K562 (cell line): Measurements from ENCODE around the gene CHSY1. TPM values are rescaled to one million over a fixed set of nuclear protein-coding genes. Genes with fewer than 3 reads are reported as not detected.

Source experiments
- HMGN3 ChIP-seq: IDR thresholded peaks from 2 replicates; pipeline ENCODE4 v1.6.1; 2011; ENCODE audit warnings: borderline replicate concordance, low read depth, mild to moderate bottlenecking, mixed read lengths, low read length; ENCODE audit not compliant: insufficient read length; ENCODE audit errors: extremely low read depth
- MAFG ChIP-seq: fragments of 450-650 bp; conservative IDR thresholded peaks from 2 replicates; pipeline ENCODE4 v1.6.1; 2016; ENCODE audit warnings: missing genetic modification characterization, missing compliant biosample characterization
- NFE2 ChIP-seq: IDR thresholded peaks from 2 replicates; pipeline ENCODE4 v1.6.1; 2014; ENCODE audit warnings: antibody characterized with exemption, low read depth
- NFRKB ChIP-seq: fragments of 450-650 bp; IDR thresholded peaks from 2 replicates; pipeline ENCODE4 v1.6.1; 2016; ENCODE audit warnings: low read depth
- POLR2A ChIP-seq: fragments of 450-650 bp; conservative IDR thresholded peaks from 2 replicates; pipeline ENCODE4 v1.6.1; 2016
- PRMT5 ChIP-seq: sonication (generic); formaldehyde crosslinking; IDR thresholded peaks from 2 replicates; pipeline ENCODE4 v1.5.0; 2020; ENCODE audit warnings: missing genetic modification reagents
- SRSF9 ChIP-seq: fragments of 200-400 bp; formaldehyde crosslinking; IDR thresholded peaks from 2 replicates; pipeline ENCODE4 v1.6.1; 2017; ENCODE audit warnings: low read depth, low read length, borderline replicate concordance
- THRAP3 ChIP-seq: fragments of 450-650 bp; IDR thresholded peaks from 2 replicates; pipeline ENCODE4 v1.6.1; 2016; ENCODE audit warnings: mild to moderate bottlenecking, inconsistent platforms, borderline replicate concordance
- ZBTB11 ChIP-seq, 3 experiments: fragments of 200-800 bp in 1 of 3; fragments of 250-450 bp in 1 of 3; fragments of 450-650 bp in 1 of 3; sonication (Bioruptor Pico) in 1 of 3; sonication (Bioruptor generic) in 1 of 3; formaldehyde crosslinking in 1 of 3; IDR thresholded peaks; 2 replicates each; pipeline versions ENCODE4 v1.6.1 to v1.8.0; 2016 to 2022; ENCODE audit warnings: mild to moderate bottlenecking in 2 of 3, missing genetic modification characterization in 2 of 3, missing compliant biosample characterization in 1 of 3, moderate library complexity in 1 of 3
- ZNF121 ChIP-seq: sonication (generic); formaldehyde crosslinking; conservative IDR thresholded peaks from 2 replicates; pipeline ENCODE4 v1.8.0; 2022; ENCODE audit warnings: missing genetic modification reagents
- ZNF316 ChIP-seq: fragments of 450-650 bp; IDR thresholded peaks from 2 replicates; pipeline ENCODE4 v1.6.1; 2016
- ZNF408 ChIP-seq: fragments of 250-450 bp; sonication (Bioruptor Pico); IDR thresholded peaks from 2 replicates; pipeline ENCODE4 v1.4.0; 2020; ENCODE audit warnings: low read depth, mild to moderate bottlenecking, moderate library complexity
- ZNF512 ChIP-seq: IDR thresholded peaks from 2 replicates; pipeline ENCODE4 v1.6.1; 2016; ENCODE audit warnings: missing genetic modification characterization, missing compliant biosample characterization
- polyA plus RNA-seq, 8 experiments: library from polyadenylated mRNA; depleted of rRNA in 4 of 8; stranded (reverse) in 5 of 8; unstranded in 3 of 8; fragments of >200 nt; fragmentation: Nextera tagmentation in 2 of 8; fragmentation: Illumina TruSeq in 1 of 8; extraction: Ambion mirVana in 2 of 8; extraction: Trizol in 1 of 8; gene quantifications; 2 replicates each; pipeline versions ENCODE4 v1.2.1 to v1.2.3, GENCODE V29; 2011 to 2014; ENCODE audit warnings: inconsistent platforms in 1 of 8, missing spikeins in 1 of 8
- total RNA-seq, 7 experiments: library from RNA; depleted of rRNA in 6 of 7; stranded (reverse); fragments of >200 nt in 6 of 7; fragmentation: Illumina TruSeq in 2 of 7; extraction: Trizol in 2 of 7; gene quantifications; 2 replicates each; pipeline versions ENCODE4 v1.2.1 to v1.2.3, GENCODE V29; 2011 to 2021; ENCODE audit warnings: low replicate concordance in 1 of 7
- TF ChIP-seq, protein P1 (sequence below): IDR thresholded peaks from 2 replicates; pipeline ENCODE4 v1.6.1; 2014; ENCODE audit warnings: antibody characterized with exemption

Gene CHSY1
- total and polyA plus RNA-seq, 9 of the 15 experiments (the other 6 are each of a cell fraction or from before 2014, with no cell fraction given), result 7.0 to 16.4 (median 13.4) TPM

DNA sequence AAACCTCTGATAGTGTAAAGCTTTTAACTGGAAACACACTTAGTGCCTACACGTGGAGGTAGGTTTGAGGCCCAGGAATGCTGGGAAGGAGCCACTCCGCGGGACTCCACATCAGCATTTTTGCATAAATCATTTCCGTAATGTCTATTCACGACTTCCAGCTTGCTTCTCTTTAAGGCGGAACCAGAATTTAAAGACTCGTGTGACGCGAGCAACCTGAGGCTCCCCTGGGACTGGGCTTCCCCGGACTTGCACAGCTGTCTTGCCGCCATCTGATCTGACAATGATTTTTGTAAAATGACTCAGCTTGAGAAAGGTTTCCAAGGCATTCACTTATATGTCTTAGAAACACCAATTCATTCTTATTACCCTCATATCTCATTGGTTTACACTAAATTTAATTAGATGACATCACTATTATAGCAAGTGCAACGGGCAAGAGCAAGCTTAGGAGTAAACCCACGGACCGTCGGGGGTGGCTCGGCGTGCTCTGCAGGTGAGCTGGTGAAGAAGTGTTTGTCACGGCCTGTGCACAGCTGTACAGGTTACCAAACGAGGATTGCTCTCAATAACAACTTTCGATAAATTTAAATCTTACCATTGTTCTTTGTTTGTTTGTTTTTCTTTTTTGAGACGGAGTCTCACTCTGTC lies 95.2 kb downstream of the CHSY1 start (continued):
- TF ChIP-seq ZBTB11 (CRISPR knock-in tag; IDR thresholded peaks at IDR 0.05), result peak in 1 of 3 experiments; percentile 28; a peak in 1 of 6 replicates
- TF ChIP-seq THRAP3, result no peak
- TF ChIP-seq NFRKB, result no peak
- no peak for TF ChIP-seq PRMT5 (CRISPR knock-in tag)
- peak; percentile 24; the same call in 1 of the 2 replicates for TF ChIP-seq NFE2
- 0 out of 2 replicates have a peak, but pooled peaks have one; percentile 4 for TF ChIP-seq ZNF316
- TF ChIP-seq, protein P1, sequence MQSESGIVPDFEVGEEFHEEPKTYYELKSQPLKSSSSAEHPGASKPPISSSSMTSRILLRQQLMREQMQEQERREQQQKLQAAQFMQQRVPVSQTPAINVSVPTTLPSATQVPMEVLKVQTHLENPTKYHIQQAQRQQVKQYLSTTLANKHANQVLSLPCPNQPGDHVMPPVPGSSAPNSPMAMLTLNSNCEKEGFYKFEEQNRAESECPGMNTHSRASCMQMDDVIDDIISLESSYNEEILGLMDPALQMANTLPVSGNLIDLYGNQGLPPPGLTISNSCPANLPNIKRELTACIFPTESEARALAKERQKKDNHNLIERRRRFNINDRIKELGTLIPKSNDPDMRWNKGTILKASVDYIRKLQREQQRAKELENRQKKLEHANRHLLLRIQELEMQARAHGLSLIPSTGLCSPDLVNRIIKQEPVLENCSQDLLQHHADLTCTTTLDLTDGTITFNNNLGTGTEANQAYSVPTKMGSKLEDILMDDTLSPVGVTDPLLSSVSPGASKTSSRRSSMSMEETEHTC, result no peak
- no peak for TF ChIP-seq SRSF9
- no peak for TF ChIP-seq POLR2A
- no peak for TF ChIP-seq ZNF408 (CRISPR knock-in tag)
- no peak for TF ChIP-seq ZNF512 (tag)
- TF ChIP-seq HMGN3, result no peak
- no peak for TF ChIP-seq ZNF121 (CRISPR knock-in tag)
- 0 out of 2 replicates have a peak, but pooled peaks have one; percentile 5 for TF ChIP-seq MAFG (tag)
